Measurements from ENCODE around the gene BDP1. TPM values are rescaled to one million over a fixed set of nuclear protein-coding genes. Genes with fewer than 3 reads are reported as not detected.

BDP1 gene
- total RNA-seq, 1 donor from 2014 or later = 33.8 TPM

DNA sequence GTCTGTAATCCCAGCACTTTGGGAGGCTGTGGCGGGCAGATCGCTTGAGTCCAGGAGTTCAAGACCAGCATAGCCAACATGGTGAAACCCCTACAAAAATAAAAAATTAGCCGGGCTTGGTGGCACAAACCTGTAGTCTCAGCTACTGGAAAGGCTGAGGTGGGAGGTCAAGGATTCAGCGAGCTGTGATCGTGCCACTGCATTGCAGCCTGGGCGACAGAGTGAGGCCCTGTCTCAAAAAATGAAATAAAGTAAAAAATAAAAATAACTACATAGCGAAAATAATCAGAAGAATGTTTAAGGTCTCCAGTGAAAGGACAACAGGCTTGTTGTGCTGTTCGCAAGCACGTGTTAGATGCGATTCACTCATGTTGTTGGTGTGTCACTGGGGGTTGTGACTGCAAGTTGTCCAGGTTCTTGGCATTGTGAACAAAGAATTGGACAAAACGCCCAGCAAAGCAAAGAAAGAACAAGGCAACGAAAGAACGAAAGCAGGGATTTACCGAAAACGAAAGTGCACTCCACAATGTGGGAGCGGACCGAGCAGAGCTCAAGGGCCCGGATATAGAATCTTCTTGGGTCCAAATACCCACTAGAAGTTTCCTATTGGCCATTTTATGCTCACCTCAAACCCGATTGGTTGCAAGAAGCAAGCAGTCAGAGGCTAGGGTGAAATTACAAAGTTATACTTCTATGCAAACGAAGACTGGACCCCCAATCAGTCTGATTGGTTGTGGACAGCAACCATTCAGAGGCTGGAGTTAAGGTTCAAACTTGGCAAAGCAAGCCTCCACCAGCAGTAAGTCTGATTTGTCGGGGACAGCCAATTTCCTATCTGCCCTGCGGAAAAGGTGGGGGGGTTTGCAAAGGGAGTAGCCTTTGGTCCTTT, 130.8 kb downstream of the BDP1 start:
- no peak for DNase-seq (ENCODE audit: low spot score, unreplicated experiment)
- Mint-ChIP-seq H3K9me3 (ENCODE audit: low read depth) (peaks cover 3% of the 10 kb centered on the region), H3K27ac (peak overlapping the region; percentile 95)

DNA sequence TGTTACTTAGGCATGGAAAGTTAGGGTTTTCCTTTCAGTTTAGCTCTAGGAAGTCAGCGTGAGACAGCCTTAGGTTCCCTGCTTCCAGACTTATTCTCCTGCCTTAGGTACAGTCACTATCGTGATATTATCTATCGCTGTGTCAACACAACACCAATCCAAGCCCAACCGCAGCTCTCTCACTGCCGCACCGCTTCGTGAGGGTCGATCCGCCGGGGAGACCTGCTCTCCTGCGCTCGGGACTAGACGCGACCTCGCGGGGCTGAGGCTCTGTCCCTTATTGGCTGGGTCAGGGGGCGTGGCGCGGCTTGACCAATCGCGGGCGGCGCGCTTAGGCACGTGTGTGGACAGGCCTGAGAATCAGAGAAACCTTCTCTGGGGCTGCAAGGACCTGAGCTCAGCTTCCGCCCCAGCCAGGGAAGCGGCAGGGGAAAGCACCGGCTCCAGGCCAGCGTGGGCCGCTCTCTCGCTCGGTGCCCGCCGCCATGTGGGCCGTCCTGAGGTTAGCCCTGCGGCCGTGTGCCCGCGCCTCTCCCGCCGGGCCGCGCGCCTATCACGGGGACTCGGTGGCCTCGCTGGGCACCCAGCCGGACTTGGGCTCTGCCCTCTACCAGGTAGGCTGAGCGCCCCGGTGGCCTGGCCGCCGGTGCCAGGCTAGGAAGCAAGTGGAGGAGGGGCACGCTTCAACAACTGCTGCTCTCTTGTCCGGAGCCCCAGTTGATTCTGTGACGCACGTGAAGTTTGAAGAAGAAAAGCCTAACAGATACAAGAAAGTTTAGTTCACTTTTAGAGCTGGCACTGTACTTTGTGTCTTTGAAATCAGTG, 131.7 kb downstream of the BDP1 start, which contains the start of gene MCCC2:
Gene MCCC2 (plus strand): TSS at position 400 of the 825 bp plus-strand sequence. CDS start 86 bp downstream, at position 486.
- H3K27ac Mint-ChIP-seq = peak within 1 kb of the TSS; percentile 95
- no peaks in the 10 kb centered on the region for H3K27me3 Mint-ChIP-seq
- no peaks in the 10 kb centered on the region for H3K36me3 Mint-ChIP-seq (ENCODE audit: insufficient read depth)
- H3K4me1 Mint-ChIP-seq (ENCODE audit: low read depth) = peaks cover 9% of the 10 kb centered on the region
- TF ChIP-seq, protein P1, sequence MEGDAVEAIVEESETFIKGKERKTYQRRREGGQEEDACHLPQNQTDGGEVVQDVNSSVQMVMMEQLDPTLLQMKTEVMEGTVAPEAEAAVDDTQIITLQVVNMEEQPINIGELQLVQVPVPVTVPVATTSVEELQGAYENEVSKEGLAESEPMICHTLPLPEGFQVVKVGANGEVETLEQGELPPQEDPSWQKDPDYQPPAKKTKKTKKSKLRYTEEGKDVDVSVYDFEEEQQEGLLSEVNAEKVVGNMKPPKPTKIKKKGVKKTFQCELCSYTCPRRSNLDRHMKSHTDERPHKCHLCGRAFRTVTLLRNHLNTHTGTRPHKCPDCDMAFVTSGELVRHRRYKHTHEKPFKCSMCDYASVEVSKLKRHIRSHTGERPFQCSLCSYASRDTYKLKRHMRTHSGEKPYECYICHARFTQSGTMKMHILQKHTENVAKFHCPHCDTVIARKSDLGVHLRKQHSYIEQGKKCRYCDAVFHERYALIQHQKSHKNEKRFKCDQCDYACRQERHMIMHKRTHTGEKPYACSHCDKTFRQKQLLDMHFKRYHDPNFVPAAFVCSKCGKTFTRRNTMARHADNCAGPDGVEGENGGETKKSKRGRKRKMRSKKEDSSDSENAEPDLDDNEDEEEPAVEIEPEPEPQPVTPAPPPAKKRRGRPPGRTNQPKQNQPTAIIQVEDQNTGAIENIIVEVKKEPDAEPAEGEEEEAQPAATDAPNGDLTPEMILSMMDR (IDR thresholded peaks at IDR 0.05; ENCODE audit: unreplicated experiment) = no peak
- peaks cover 3% of the 10 kb centered on the region for H3K9me3 Mint-ChIP-seq (ENCODE audit: low read depth)
- peak within 1 kb of the TSS; percentile 86 for H3K4me3 Mint-ChIP-seq (ENCODE audit: low read depth)
- DNase-seq (ENCODE audit: low spot score, unreplicated experiment) = peak; percentile 94

More for the DNA sequence above, 130.8 kb downstream of the BDP1 start:
- peak overlapping the region; percentile 86 for H3K4me3 Mint-ChIP-seq (ENCODE audit: low read depth)
- TF ChIP-seq, protein P1 (IDR thresholded peaks at IDR 0.05; ENCODE audit: unreplicated experiment) = no peak
- no peaks in the 10 kb centered on the region for H3K27me3 Mint-ChIP-seq
- H3K36me3 Mint-ChIP-seq (ENCODE audit: insufficient read depth) = no peaks in the 10 kb centered on the region
- H3K4me1 Mint-ChIP-seq (ENCODE audit: low read depth) = peaks cover 9% of the 10 kb centered on the region

DNA sequence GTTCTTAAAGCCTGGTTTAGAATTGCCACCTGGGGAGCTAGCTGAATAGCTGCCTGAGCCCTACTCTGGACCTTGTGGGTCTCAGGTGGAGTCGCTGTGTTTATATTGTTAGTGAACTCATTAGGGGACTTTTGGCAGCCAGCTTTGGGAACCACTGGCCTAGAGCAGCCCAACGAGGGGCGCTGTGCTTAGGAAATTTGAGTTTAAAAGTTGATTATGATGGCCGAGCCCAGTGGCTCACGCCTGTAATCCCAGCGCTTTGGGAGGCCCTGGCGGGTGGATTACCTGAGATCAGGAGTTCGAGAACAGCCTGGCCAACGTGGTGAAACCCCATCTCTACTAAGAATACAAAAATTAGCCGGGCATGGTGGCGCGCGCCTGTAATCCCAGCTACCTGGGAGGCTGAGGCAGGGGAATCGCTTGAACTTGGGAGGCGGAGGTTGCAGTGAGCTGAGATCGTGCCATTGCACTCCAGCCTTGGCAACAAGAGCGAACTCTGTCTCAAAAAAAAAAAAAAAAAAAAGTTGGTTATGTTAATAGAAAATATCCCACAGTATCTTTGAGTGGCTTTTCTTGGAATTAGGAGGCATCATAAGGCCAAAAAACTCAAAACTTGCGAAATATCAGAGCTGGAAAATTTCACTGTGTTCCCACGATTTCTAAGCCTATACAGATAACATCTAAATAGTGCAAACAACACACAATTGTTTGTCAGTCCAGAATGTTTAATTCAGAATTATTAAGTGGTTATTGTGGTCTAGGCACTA, 132.5 kb downstream of the BDP1 start:
- H3K4me1 Mint-ChIP-seq (ENCODE audit: low read depth) = peaks cover 9% of the 10 kb centered on the region
- peak overlapping the region; percentile 95 for H3K27ac Mint-ChIP-seq
- H3K27me3 Mint-ChIP-seq = no peaks in the 10 kb centered on the region
- H3K9me3 Mint-ChIP-seq (ENCODE audit: low read depth) = peaks cover 3% of the 10 kb centered on the region
- no peak for DNase-seq (ENCODE audit: low spot score, unreplicated experiment)
- peak overlapping the region; percentile 86 for H3K4me3 Mint-ChIP-seq (ENCODE audit: low read depth)
- TF ChIP-seq, protein P1 (IDR thresholded peaks at IDR 0.05; ENCODE audit: unreplicated experiment) = no peak
- peaks cover 1% of the 10 kb centered on the region for H3K36me3 Mint-ChIP-seq (ENCODE audit: insufficient read depth)

DNA sequence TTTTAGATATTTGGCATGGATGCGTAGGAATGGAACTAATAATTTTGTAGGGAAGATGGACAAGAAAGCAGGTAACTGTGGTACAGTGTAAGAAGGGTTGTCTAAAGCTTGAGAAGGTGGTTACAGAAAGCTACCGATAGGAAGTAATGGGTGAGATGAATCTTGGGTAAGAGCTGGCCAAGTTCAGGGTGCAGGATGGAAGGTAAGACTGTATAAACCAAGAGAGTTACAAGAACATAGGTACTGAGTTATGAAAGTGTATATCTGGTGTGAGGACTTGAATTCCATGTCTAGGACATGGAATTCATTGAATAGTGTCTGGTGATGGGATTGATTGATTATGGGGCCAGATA, 133.1 kb downstream of the BDP1 start:
- Mint-ChIP-seq H3K4me3 (ENCODE audit: low read depth) (peak overlapping the region; percentile 86), H3K9me3 (ENCODE audit: low read depth) (peaks cover 3% of the 10 kb centered on the region), H3K27me3 (no peaks in the 10 kb centered on the region), H3K27ac (peak overlapping the region; percentile 45), H3K36me3 (ENCODE audit: insufficient read depth) (peaks cover 1% of the 10 kb centered on the region), H3K4me1 (ENCODE audit: low read depth) (peaks cover 9% of the 10 kb centered on the region)
- no peak for DNase-seq (ENCODE audit: low spot score, unreplicated experiment)
- TF ChIP-seq, protein P1 (IDR thresholded peaks at IDR 0.05; ENCODE audit: unreplicated experiment) = no peak

All from progenitor cell of endocrine pancreas (in vitro differentiated cells).